HCEC 1CT (cell line): ENCODE results near the gene MTOR.
"Not testable (repeated sequence)": the region's sequence is repeated elsewhere in the genome, so short reads cannot be mapped to it uniquely, and the experiment has no call there.

Experiments used
- DNase-seq: peaks from one replicate; pipeline ENCODE4 v3.0.0-alpha.2; 2017

The MTOR gene

DNA sequence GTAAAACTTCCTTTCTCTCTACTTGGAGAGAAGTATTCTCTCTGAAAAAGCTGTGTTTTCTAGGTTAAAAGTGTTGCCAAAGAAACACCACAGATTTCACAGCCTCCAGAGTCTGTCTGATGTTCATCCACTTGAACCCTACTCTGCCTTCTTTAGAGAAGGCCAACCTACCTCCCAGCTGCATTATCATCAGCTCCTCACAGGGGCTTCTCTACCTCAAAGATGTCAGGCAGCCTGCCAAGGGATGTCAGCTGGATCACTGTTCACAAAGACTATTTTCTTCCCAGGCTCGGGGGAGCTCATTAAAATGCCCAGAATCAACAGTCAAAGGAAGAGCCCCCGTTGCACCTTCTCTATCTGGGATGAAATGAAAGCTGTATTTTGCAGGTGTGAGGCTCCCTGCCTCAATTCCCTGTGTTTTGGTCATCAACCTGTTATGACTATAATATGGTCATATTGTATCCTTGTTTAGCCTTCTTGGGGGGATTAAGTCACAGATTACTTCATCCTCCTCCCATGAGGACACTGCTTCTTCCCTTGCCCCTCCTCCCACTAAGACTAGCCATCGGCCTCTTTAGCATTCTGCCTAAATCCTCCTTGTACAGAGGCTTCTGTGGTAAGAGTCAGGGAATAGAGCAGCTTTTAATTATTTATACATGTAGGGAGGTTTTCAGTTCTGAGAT is 47.5 kb downstream of the MTOR start:
- DNase-seq = no peak

DNA sequence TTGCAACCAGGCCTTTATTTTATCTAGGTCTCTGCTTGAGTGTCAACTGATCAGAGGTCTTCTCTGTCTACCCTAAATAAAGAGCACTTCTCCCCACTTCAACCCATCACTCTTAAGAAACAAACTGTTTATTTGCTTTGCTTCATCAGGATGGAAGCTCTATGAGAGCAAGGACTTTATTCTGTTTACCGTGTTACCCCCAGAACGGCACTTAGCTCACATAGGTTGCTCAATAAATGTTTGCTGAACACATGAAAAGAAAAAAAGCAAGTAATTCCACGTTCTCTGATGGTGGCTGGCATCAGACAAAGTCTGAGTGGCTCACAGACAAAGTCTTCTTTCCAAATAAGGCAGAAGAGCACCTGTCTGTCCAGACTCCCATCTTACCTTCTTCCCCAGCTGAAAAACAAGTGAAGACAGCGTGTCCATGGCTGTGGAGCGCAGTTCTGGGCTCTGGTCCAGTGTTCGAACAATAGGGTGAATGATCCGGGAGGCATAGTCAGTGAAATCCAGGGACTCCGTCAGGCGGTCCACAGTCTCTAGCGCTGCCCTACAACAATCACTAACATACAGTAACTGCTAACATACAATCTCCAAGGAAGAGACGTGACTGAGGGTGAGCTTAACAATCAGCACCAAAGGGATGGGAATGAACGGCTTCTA is 50.3 kb downstream of the MTOR start:
- no peak for DNase-seq

DNA sequence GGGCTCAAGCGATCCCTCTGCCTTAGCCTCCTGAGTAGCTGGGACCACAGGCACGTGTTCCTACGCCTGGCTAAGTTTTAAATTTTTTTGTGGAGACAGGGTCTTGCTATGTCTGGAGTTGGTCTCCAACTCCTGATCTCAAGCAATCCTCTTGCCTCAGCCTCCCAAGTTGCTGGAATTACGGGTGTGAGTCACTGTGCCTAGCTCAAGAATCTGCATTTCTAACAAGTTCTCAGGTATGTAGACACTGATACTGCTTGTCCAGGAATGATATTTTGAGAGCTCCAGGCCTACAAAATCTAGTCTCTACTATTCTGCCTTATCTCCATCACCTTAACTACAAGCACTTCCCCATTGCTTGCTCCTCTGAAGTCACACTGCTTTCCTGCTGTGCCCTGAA is 50.9 kb downstream of the MTOR start:
- DNase-seq = no peak

DNA sequence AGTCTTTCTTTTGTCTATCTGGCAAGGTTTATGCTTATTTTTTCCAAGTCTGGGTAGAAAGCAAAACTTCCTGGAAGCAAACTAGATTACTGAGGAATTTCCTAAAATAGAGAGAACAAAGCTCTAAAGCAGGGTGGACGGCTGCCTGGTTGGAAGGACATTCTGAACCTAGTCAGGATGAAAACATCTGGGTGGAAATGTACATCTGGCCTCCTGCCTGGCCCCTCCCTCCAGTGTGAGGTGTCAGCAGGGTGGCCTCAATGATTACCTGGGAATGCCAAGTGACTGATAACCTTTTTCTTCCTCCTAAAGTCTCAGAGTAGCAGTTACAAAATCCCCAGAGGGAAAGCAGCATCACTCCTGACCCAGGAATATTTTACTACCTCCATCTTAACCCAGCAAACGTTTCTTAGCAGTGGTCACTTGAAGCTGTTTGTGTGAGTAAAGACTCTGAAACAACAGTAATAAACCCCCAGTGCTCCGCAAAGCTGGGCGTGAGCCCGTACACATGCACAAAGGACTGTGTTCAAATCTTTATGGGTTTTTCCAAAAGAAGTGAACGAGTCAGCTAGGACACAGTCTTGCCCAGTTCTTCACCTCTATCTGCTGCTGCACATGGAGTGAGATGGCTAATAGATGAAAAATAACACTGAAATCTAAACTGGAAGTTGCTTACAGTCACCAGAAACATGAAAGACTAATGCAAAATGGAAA is 54.3 kb downstream of the MTOR start:
- DNase-seq = no peak

DNA sequence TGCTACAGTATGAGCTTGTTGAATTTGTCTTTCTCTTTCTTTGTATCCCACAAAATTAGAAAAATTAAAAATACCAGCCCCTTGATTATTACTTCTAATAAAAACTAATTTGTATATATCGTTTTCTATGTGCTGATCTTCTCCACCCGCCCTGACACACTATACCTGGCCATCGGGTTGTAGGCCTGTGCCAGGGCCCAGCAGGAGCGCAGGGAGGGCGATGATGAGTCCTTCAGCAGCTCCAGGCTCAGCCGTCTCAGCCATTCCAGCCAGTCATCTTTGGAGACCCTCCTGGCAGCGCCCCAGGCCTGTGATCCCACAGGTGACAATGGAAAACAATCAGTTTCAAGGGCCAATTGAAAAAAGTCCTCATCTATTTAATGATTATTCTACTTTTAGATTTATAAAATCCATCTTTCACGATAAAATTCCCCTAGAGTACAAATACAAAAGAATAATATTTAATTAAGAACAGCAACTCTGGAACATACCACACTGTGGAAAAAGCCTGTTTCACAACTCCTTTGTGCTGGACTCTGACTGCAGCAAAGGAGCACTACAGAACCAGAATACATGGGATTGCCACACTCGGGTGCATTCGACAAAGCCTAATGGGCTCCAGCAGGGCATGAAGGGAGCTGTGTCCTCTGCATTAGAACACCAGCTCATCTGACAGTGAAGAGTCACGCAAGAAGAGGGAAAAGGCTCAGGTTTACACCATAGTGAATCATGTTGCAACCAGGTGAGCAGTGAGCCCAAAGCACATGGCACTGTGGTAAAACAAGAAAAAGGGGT is 57.8 kb downstream of the MTOR start:
- no peak for DNase-seq

DNA sequence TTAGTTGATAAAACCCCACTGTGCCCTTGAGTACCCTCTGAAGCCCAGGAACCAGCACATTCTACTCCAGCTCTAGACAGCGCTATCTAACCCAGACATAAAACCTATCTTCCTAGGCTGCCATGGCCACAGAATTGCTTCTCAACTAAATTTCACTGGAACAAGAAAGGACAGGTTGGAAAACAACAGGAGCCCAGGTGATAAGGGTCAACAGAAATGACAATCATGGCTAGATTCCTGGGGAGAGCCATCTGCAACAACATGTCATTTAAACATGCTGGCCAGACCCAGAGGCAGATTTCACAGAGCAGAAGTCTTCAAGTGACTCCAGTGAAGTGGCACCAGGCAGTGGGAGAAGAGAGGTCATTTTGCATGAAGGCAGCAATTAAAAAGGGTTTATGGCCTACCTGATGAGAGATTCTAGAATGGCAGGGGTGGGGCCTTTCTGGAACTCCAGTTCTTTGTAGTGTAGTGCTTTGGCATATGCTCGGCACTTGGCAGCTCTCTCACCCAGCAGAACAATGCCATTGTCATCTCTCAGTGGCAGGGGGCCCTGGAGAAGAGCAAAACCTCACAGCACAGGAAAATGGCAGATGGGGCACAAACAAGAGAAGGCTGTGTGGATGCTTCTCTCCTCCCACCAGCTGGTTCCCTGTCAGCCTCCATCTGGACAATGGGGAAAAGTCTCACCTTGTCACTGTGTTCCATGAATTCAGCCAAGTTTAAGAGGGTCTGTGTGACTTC is 63.3 kb downstream of the MTOR start:
- no peak for DNase-seq

DNA sequence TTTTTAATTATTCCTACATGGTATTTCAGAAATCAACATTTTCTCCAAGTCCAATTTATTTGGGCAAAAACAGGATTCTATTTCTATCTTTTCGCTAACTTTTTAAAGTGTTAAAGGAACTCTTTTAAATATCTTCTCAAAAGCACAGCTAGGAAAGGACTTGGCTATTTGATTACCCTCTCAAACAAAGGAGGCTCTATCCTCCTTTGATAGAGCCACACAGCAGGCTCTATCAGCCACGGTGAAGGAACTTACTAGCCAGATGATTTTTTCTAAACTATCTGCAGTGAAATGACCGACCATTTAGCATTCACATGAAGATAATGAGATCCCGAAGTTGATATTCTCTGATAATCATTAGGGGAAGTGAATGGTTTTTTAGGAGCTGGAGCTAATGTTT is 64.1 kb downstream of the MTOR start:
- DNase-seq = no peak

DNA sequence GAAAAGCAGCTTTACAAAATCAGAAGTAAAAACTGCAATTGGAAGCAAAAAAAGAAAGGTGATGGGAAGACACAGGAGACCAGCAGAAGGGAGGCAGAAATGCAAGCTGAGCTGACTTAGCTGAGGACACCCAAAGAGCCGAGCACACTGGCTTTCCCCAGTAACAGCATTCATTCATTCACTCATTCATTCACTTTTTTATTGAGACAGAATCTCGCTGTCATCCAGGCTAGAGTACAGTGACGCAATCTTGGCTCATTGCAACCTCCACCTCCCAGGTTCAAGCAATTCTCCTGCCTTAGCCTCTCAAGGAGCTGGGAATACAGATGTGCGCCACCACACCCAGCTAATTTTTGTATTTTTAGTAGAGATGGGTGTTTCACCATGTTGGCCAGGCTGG is 65.0 kb downstream of the MTOR start:
- DNase-seq = no peak

DNA sequence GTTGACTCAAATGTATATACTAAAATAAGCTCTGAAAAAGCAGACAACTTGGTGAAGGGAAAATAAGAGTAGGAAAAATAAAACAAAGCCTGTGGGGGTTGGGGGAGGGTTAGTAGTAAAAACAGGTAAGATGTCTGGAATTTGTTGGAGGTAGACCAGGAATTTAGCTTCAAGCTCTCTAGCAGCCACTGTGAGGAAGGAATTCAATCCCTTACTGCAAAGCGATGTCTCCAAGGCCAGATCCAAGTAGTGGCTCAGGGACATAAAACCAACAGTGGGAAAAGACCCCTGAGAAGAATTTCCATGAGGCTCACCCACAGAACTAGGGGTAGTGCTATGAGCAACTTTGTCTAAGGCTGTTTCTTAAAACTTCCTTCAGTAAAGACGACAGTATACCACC is 65.4 kb downstream of the MTOR start:
- DNase-seq = no peak

DNA sequence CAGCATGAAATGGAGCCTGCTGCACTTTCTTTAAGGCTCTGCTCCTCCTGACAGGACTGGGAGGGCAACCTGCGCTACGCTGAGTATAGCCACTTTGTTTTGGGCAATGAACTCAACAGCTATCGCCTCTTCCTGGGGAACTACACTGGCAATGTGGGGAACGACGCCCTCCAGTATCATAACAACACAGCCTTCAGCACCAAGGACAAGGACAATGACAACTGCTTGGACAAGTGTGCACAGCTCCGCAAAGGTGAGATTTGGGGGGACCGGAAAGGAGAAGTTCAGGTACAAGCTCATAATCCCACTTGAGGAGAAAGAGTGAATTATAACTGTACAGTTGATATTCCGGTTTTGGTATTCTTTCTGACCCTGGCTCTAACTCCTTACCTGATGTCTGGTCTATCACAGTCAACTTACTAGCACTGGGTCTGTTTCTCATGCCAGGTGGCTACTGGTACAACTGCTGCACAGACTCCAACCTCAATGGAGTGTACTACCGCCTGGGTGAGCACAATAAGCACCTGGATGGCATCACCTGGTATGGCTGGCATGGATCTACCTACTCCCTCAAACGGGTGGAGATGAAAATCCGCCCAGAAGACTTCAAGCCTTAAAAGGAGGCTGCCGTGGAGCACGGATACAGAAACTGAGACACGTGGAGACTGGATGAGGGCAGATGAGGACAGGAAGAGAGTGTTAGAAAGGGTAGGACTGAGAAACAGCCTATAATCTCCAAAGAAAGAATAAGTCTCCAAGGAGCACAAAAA is 67.8 kb downstream of the MTOR start:
- DNase-seq = no peak

DNA sequence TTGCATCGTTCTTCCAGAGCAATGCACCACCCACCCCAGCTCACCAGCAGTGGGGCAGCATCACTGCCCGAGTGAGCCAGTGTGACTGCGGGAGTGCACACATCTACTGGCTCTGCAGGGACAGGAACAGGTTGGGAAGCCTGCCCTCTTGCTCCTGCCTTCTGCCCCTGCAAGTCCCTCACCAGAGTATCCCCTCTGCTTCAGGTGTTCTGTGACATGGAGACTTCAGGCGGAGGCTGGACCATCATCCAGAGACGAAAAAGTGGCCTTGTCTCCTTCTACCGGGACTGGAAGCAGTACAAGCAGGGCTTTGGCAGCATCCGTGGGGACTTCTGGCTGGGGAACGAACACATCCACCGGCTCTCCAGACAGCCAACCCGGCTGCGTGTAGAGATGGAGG is 69.0 kb downstream of the MTOR start:
- no peak for DNase-seq

DNA sequence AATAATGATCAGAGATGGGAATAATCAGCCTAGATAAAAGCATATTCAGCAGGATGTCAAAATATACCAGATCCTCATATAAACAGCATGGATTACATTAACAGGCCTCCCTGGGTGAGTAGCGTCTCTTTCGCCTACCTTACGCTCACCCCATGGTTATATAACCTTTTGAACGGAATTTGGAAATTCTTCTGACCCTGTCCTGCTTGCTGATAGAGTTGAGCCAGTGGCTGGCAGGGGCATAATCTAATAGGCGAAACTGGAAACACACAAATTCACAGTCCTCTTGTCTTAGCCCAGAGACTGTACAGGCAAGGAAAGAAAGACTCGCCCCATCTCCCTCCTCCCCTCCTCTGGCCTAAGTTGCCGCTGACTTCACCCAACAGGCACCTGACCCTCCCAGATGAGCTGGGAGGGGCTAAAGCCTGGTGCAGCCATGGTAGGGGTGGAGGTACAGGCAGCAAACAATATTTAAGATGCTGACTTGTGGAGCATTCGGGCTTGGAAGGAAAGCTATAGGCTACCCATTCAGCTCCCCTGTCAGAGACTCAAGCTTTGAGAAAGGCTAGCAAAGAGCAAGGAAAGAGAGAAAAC is 73.4 kb downstream of the MTOR start, which contains the start of gene ANGPTL7:
Gene ANGPTL7, plus strand, starts transcription at position 498 of the 594 bp plus-strand sequence. CDS start 225 bp downstream, outside the sequence.
- no peak for DNase-seq

DNA sequence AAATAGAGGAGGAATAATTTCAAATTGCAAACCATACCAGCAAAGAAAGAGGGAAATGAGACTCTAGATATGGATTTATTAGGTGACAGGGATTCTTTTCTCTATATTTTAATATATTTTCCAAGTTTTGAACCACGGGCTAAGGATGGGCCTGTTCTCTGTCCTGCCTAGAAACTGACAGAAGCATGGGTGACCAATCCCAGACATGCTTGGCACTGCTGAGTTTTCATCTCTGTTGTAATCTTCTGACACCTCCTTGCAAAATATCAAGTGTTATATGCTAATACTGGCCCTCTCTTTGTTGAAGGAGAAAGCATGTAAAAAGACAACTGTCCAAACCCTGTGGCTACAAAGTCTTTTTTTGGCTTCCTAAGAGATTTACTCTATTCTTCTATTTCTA is 74.0 kb downstream of the MTOR start:
- no peak for DNase-seq

DNA sequence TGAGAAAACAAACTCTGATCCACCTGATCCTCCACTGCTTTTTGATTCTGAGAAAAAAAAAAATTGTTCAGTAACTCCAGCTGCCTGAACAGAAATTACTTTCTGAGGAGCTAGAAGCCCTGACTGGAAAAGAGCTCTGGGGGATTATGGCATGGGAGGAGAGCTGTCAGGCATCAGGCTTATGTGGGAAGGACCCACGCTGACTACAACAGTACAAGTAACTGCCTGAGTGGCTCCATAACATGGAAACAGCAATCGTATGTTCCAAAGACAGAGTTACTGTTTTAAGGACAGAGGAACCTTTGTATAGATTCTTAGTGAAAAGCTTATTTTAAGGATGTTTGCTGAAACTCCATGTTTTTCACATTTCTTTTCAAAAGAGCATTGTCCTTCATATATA is 74.4 kb downstream of the MTOR start:
- no peak for DNase-seq

DNA sequence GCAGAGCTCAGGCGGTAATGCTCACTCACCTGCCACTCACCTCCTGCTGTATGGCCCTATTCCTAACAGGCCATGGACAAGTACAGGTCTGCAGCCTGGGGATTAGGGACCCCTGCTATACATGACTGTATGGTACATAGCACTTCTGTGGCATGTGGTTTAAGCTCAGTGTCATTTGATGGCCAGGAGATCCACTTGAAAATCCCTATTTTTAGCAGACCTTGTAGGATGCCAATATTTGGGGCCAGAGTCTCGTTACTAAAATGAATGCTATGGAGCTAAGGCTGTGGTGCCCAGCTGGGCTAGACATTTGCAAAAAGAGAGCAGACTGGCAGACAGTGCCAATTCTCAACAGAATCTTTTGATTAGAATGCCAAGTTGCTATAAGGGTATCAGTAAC is 74.9 kb downstream of the MTOR start:
- no peak for DNase-seq

DNA sequence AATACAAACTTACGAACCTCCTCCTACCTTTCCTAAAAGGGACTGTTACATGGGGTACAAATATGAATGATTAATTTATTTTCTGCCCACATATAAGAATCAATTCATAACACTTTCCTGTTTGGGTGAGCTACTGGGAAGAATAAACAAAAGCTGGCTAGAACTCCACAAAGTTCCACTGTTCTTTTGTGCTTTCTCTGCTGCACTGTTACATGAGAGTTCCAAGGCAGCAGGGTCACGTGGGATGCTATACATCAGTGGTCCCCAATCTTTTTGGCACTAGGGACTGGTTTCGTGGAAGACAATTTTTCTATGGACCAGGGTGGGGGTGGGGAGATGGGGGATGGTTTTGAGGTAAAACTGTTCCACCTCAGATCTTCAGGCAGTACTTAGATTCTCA is 75.4 kb downstream of the MTOR start:
- DNase-seq = no peak

DNA sequence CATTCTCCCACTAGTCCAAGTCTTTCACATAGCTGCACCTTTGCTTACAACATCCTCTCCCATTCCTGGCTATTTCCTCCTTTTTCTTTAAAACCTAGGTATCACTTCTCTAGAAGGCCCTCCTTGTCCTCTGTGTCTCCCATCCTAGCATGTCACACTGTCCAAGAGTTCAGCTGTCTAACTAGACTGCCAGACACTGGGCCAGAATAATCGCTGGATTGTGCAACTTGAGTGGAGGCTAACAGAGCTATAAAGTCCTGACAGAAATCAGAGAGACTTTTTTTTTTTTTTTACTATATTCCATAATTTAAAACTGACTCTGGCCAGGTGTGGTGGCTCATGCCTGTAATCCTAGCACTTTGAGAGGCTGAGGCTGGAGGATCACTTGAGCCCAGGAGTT is 77.4 kb downstream of the MTOR start:
- DNase-seq = no peak

DNA sequence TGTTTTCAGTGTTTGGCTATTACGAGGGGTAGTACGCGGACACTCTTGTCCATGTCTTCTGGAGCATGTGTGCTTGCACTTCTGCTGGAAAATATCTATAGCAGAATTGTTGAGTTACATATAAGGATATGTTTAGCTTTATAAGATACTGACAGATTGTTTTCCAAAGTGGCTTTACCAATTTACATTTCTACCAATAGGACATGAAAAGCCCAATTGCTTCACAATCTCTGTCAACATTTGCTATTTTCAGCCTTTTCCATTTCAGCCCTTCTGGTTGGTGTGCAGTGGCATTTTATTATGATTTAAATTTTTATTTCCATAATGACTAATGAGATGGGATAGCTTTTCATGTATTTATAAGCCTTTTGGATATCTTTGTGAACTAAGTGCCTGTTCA is 79.5 kb downstream of the MTOR start:
- no peak for DNase-seq

DNA sequence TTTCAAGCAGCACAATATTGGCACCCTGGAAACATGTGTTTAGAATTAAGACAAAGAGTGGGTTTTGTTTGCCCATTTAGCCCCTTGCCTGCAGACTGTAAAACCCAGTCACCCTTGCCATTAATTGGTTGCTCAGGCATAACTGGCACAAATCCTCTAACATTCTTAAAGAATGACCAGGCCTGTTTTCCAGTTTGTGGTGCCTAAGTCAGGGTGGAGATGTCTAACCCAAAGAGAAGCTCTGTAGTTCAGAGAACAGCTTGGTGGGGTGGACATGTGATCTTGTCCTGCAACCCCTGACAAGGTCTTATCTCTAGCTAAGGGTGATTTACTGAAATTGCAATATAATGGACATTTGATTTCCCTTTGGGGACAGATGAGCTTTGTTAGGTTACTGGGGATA is 82.0 kb downstream of the MTOR start:
- DNase-seq = peak; percentile 62

DNA sequence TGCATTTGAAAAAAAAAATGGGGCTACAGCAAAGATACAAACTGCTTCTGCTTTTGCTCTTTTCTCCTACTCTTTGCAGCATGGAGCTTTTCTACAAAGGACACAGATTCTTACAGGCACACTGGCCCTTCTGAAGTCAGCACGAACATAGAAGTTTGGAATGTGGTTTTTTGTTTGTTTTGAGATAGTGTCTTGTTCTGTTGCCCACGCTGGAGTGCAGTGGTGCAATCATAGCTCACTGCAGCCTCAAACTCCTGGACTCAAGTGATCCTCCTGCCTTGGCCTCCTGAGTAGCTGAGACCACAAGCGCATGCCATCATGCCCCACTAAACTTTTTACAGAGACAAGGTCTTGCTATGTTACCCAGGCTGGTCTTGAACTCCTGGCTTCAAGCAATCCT is 82.6 kb downstream of the MTOR start:
- DNase-seq = not testable (repeated sequence)

DNA sequence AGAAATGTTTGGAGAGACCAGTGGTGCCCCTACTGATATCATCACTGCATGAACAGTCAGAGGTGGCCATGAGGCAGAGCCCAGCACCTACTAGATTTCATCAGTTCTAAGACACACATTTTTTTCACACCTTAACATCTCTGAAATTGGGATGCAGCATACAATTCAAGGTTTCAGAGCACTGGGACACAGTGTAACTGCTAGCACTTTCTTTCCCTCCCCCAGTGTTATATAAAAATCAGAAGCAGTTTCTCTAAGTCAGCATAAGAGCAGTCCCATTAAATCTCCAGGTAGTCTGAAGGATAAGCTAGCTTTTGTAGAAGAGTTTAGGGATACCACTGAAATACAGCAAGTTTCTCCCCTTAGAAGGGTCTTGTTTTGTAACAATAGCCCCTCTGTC is 83.2 kb downstream of the MTOR start:
- no peak for DNase-seq
